ENCODE results near the gene CCN2.

CCN2 gene

GRCh38 chr6:131966443-131966842 is 15.3 kb upstream of the CCN2 start:
- no peak for DNase-seq

DNA sequence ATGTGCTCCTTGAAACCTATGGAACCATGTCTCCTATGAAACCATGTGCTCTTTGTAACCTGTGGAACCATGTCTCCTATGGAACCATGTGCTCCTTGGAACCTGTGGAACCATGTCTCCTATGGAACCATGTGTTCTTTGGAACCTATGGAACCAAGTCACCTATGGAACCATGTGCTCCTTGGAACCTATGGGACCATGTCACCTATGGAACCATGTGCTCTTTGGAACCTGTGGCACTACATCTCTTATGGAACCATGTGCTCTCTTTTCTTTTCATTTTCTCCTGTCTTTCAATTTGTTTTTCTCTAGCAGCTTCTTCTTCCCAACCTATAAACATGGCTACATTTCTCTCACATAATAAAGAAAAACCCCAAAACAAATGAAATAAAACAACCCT is 11.9 kb upstream of the CCN2 start:
- DNase-seq: no peak

DNA sequence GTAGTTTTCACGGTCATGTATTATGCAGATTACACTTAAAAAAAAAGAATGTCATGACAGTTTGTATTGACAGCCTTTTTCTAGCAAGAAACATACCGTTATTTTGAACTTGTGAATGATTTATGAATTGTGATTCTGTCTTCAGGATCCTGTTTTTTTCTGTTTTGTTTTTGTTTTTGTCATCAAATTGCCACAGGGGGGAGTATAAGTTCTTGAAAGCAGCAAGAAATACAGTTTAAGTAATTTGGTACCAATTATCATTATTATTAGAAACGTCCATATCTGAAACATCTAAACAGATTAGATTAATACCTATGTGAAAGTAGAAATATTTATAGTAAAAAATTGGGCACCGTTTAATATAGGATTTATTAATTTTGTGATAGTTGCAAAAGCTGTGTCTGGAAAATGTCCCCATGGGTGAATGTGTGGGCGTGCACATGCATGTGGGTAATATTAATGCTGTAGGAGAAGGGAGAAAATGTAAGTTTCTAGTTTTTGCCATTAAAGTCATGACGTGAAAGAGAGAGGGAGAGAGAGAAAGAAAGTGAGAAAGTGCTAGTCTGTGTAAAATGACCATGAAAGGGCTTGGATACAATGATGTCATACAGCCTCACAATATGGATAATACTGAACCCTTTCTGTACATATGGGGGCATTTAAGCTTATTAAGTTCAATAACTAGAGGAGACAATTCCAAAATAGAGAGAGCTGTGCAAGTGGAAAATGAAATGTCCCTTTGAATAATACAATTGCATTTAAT is 9.4 kb upstream of the CCN2 start:
- no peak for DNase-seq

- DNase-seq: no peak
These were observed 7.6 kb upstream of the CCN2 start for GRCh38 chr6:131958542-131959470.

DNA sequence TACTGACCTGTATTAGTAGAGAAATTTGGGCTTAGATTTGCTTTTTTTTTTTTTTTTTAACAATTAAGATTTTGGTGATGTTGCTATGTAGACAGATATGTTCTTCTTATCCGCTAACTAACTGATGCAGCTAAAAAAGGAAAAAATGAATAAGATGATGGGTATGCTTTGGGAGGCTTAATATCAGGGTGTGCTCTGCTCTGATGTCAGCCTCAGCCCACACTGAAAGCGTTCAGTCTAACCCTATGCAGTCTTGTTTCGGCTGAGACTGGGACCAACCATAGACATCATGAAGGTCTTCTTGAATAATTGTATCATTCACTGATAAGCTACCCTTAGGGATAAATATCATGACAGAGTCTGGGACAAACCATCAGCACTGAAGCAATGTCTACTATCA is 6.9 kb upstream of the CCN2 start:
- DNase-seq: no peak

GRCh38 chr6:131955876-131956275 is 4.7 kb upstream of the CCN2 start:
- DNase-seq: no peak

DNA sequence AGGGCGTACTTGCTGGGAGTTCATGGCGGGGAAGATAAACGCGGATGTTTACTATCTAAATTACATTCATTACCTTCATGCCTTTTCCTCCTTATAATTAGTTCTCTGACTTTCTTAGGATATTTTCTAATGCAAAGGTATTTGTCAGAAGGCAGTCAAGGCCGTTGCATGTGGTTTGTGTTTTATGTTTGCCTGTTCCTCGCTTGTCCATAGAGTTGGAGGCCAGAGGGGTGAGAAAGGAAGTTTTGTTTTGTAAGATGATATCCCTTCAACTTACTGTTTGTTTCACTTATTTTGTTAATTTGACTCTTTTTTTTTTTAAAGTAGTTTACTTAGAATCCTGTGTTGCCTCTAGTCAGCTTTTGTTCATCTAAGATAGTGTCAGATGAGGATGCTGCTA is 4.0 kb upstream of the CCN2 start:
- DNase-seq: no peak

DNA sequence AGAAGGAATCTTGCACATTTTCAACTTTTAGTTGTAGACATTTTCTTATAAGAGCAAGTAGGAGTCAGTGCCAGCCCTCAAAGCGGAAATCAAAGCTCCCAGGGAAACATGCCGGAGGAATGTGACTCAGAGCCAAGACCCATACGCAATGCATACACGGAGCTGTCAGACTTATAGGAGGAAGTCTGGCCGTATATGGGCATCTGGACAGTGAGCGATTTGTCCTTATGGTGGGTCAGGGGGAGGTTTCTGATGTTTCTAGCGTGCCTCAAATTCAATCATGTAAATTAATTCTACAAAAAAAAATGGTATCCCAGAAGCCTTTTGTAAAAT is 3.6 kb upstream of the CCN2 start:
- DNase-seq: no peak

- DNase-seq: no peak
These were observed 3.0 kb upstream of the CCN2 start for GRCh38 chr6:131954059-131954774.

GRCh38 chr6:131952886-131953509 is 1.8 kb upstream of the CCN2 start:
- no peak for DNase-seq

DNA sequence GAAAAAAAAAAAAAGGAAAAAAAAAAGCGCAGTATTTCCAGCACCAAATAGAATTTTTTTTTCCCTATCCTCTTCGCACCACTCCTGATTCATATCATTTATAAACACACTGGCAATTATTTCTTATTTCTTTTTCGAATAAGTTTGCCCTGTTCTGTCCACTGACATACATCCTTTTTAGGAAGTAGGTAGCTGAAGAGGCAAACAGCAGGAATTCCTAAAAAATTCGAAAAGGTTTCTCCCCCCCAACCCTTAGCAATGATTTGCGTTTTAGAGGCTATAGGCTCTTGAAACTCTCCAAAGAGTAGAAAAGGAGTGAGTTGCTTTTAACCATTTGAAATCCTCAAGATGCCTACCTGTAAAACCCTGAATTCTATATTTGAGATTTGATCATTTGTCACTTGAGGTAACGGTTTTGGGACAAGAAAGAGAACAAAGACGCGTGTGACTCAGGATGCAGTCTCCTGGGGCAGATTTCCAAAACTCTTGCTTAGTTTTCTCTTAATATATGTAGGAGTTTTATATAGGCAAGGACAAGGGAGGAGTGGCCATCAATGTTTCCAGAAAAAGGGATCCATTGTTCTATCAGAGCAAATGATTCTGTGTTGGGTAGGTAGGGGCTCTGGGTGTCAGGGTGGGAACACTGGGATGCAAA is 531 bp upstream of the CCN2 start:
- no peak for DNase-seq

- peak in 1 of 2 donors; percentile 26 for DNase-seq
These were observed 1.0 kb downstream of the CCN2 start for GRCh38 chr6:131949909-131950766.

GRCh38 chr6:131949620-131949908 is 1.6 kb downstream of the CCN2 start:
- DNase-seq: no peak

GRCh38 chr6:131948692-131949619 is 2.2 kb downstream of the CCN2 start:
- no peak for DNase-seq

- DNase-seq: no peak
These were observed 3.0 kb downstream of the CCN2 start for GRCh38 chr6:131947986-131948661.

- no peak for DNase-seq
These were observed 3.9 kb downstream of the CCN2 start for GRCh38 chr6:131946992-131947955.

DNA sequence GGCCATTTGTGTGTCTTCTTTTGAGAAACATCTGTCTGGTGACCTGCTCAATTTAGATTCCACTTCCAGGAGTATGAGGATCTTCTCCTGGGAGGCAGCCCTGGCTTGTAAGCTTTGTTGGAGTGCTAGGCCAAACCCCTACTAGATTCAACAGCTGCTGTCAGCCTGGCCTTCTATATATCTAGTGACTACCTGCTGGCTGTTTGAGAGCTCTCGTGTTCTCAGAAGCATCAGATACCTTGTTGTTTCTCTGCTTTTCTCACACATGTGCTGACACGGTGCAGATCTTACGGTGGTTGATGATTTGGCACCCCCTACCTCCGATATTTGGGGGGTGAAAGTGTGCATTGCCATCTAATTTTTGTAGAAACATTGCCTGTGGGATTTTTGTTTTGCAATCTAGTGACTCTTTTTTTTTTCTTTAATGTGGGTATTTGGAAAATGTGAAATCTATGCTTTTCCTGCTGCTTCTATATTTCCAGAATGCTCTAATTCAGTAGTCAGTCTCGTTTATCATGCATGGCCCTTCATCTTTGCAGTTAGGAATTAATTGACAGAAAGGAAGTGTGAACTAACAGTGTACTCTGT is 4.7 kb downstream of the CCN2 start:
- no peak for DNase-seq

DNA sequence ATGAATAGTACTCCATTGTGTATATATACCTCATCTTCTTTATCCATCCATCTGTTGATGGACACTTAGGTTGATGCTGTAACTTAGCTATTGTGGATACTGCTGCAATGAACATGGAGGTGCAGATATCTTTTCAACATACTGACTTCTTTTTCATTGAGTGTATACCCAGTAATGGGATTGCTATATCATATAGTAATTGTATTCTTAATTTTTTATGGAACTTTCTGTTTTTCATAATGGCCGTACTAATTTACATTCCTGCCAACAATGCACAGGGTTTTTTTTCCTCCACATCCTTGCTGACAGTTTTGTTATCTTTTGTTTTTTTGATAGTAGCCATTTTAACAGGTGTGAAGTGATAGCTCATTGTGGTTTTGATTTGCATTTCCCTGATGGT is 5.2 kb downstream of the CCN2 start:
- DNase-seq: no peak

All from CD4-positive, alpha-beta T cell treated with Interleukin-4 for 1 hour (primary cell).